ENCODE measurements around the gene CREB5. TPM values are rescaled to one million over a fixed set of nuclear protein-coding genes. Genes with fewer than 3 reads are reported as not detected.

Gene CREB5
- total RNA-seq, 1 experiment from 2014 or later = 0.49 TPM

DNA sequence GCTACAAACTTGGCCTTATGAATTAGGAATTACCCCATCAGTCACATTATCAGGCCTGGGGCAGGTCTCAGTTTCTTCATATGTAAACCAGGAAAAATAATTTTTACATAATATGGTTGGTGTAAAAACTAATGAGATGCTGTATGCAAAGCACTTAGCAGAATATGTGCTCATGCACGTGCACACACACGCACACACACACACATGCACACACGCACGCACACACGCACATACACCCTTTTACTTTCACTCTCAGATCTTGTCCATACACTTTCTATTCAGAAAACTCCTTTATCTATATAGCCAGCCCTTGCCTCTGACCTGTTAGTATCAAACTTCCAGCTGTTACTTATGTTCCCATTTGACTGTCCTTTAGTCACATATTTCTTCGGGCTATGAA lies 92.7 kb downstream of the CREB5 start:
- no peak for DNase-seq (ENCODE audit: low read depth, low spot score)
- CTCF ChIA-PET = no interaction called here
- RAD21 ChIA-PET (ENCODE audit: low non-redundant PET in 1 of 2, low total read pairs in 2 of 2, uncharacterized antibody in 2 of 2, unreplicated experiment in 2 of 2) = no interaction called here
- Histone ChIP-seq H3K27me3 (ENCODE audit: insufficient read depth, low read length) (peaks cover 93% of the 10 kb centered on the region), H2AFZ (ENCODE audit: low read depth, low read length, poor library complexity, severe bottlenecking) (no peak overlapping the region), H3K27ac (ENCODE audit: low read depth, low read length) (no peak overlapping the region), H3K4me1 (ENCODE audit: control insufficient read depth in 1 of 2, insufficient read depth in 2 of 2, low read length in 2 of 2) (no peaks in the 10 kb centered on the region), H3K79me2 (ENCODE audit: insufficient read depth, low read length) (no peaks in the 10 kb centered on the region), H3K4me3 (replicated peaks in 1 of 2; ENCODE audit: low read depth in 1 of 2, low read length in 2 of 2) (no peak overlapping the region), H3K4me2 (ENCODE audit: low read length) (no peak overlapping the region), H3K9me3 (ENCODE audit: control insufficient read depth in 1 of 2, insufficient read depth in 1 of 2, low read depth in 1 of 2, low read length in 2 of 2) (no peaks in the 10 kb centered on the region), H3K9me2 (ENCODE audit: insufficient read depth) (no peaks in the 10 kb centered on the region), H4K20me1 (ENCODE audit: insufficient read depth) (no peaks in the 10 kb centered on the region), H3K36me3 (ENCODE audit: control insufficient read depth in 1 of 2, insufficient read depth in 2 of 2, low read length in 2 of 2) (no peaks in the 10 kb centered on the region), H3K9ac (ENCODE audit: low read length) (no peak overlapping the region)
- no TSS peak for BruUV-seq (replicated peaks)
- no peak for ATAC-seq
- TF ChIP-seq ZNF274 (IDR thresholded peaks at IDR 0.05; ENCODE audit: low read depth, low read length) (no peak), SRF (IDR thresholded peaks at IDR 0.05; ENCODE audit: low read depth) (no peak), CBX3 (IDR thresholded peaks at IDR 0.05; ENCODE audit: low read depth) (no peak), EGR1 (IDR thresholded peaks at IDR 0.05; ENCODE audit: low read depth) (no peak), TCF7L2 (IDR thresholded peaks at IDR 0.05; ENCODE audit: borderline replicate concordance, extremely low read depth, insufficient read depth, insufficient read length) (no peak), EZH2phosphoT487 (IDR thresholded peaks at IDR 0.05; ENCODE audit: borderline replicate concordance) (no peak), ZBTB33 (IDR thresholded peaks at IDR 0.05; ENCODE audit: extremely low read depth, insufficient replicate concordance, low read length) (no peak), EZH2 (IDR thresholded peaks at IDR 0.05) (no peak), ELF1 (IDR thresholded peaks at IDR 0.05; ENCODE audit: borderline replicate concordance, low read depth) (no peak), YY1 (IDR thresholded peaks at IDR 0.05; ENCODE audit: extremely low read depth, insufficient replicate concordance, low read depth, low read length) (no peak)
- POLR2A ChIA-PET = no interaction called here
- intact Hi-C loops (cut with micrococcal nuclease) = no loop called here
